Measurements from ENCODE around the gene DYNLT1. TPM values are rescaled to one million over a fixed set of nuclear protein-coding genes. Genes with fewer than 3 reads are reported as not detected.

Gene DYNLT1
- total and polyA plus RNA-seq, 12 donors = 106 to 211 (median 122) TPM

GRCh38 chr6:158591810-158592209 lies 52.7 kb downstream of the DYNLT1 start:
- Histone ChIP-seq H3K27me3 (no peaks in the 10 kb centered on the region), H3K4me3 (no peak overlapping the region), H3K4me1 (peaks cover 0 to 13% (median 0%) of the 10 kb centered on the region in 9 donors), H3K36me3 (peaks cover 0 to 100% (median 22%) of the 10 kb centered on the region in 9 donors), H3K9me3 (no peaks in the 10 kb centered on the region), H3K27ac (no peak overlapping the region)
- no peak for DNase-seq
- 88 to 91% methylated on average over 4 of the region's 4 CpGs for WGBS, 2 donors
- TF ChIP-seq, protein P1, sequence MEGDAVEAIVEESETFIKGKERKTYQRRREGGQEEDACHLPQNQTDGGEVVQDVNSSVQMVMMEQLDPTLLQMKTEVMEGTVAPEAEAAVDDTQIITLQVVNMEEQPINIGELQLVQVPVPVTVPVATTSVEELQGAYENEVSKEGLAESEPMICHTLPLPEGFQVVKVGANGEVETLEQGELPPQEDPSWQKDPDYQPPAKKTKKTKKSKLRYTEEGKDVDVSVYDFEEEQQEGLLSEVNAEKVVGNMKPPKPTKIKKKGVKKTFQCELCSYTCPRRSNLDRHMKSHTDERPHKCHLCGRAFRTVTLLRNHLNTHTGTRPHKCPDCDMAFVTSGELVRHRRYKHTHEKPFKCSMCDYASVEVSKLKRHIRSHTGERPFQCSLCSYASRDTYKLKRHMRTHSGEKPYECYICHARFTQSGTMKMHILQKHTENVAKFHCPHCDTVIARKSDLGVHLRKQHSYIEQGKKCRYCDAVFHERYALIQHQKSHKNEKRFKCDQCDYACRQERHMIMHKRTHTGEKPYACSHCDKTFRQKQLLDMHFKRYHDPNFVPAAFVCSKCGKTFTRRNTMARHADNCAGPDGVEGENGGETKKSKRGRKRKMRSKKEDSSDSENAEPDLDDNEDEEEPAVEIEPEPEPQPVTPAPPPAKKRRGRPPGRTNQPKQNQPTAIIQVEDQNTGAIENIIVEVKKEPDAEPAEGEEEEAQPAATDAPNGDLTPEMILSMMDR (IDR thresholded peaks at IDR 0.05) = no peak
- no peak for ATAC-seq
- intact Hi-C loops (cut with DNase I) = no loop called here

GRCh38 chr6:158591134-158591809 lies 53.3 kb downstream of the DYNLT1 start:
- no peak overlapping the region for H3K27ac ChIP-seq
- H3K4me1 ChIP-seq = peaks cover 0 to 13% (median 0%) of the 10 kb centered on the region in 9 donors
- peaks cover 0 to 100% (median 26%) of the 10 kb centered on the region in 9 donors for H3K36me3 ChIP-seq
- 72 to 74% methylated on average over 7 of the region's 7 CpGs for WGBS, 2 donors
- no peaks in the 10 kb centered on the region for H3K9me3 ChIP-seq
- DNase-seq (no peak), ATAC-seq (no peak)
- TF ChIP-seq, protein P1 (IDR thresholded peaks at IDR 0.05) = no peak
- H3K4me3 ChIP-seq = no peak overlapping the region
- intact Hi-C loops (cut with DNase I) = no loop called here
- H3K27me3 ChIP-seq = no peaks in the 10 kb centered on the region

DNA sequence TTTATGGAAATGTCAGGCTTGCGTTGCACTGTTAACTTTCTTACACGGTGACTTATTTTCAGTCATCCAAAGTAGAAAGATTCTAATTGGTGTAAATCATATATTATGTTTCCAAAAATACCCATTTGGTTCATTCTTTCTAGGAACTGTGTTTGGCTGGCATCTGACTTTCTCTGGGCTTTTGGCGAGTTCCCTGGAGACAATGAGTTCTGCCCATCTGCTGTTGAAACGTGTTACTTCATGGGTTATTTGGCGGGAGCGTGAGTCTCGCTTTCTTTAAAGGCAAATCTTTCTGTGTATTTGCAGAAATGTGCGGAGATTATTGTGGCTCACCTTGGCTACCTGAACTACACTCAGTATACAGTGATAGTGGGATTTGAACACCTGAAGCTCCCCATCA lies 55.2 kb downstream of the DYNLT1 start:
- TF ChIP-seq, protein P1 (IDR thresholded peaks at IDR 0.05) = no peak
- no peak overlapping the region for H3K4me3 ChIP-seq
- H3K4me1 ChIP-seq = peaks cover 0 to 13% (median 0%) of the 10 kb centered on the region in 9 donors
- H3K27ac ChIP-seq = no peak overlapping the region
- intact Hi-C loops (cut with DNase I) = no loop called here
- H3K36me3 ChIP-seq = peaks cover 0 to 100% (median 38%) of the 10 kb centered on the region in 9 donors
- DNase-seq (no peak), ATAC-seq (no peak)
- no peaks in the 10 kb centered on the region for H3K9me3 ChIP-seq
- 91 to 94% methylated on average over 8 of the region's 8 CpGs for WGBS, 2 donors
- H3K27me3 ChIP-seq = no peaks in the 10 kb centered on the region

DNA sequence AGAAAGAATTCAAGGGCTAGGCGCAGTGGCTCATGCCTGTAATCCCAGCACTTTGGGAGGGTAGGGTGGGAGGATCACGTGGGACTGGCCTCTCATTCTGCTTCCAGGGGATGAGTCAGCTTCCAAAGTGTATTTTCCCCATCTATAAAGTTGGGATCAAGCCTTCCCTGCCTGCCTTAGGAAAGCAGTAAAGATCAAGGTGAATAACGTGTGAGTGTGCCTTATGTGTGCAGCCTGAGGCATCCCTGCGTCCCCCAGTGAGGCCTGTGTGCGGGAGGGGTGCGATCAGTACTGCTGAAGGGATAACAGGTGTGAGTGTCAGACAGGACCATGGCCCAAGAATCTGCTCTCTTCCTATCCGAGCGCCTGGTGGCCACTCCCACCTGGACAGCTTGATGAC lies 57.9 kb downstream of the DYNLT1 start:
- no peak overlapping the region for H3K4me3 ChIP-seq
- peaks cover 0 to 13% (median 0%) of the 10 kb centered on the region in 9 donors for H3K4me1 ChIP-seq
- ATAC-seq (no peak), DNase-seq (no peak)
- H3K27ac ChIP-seq = no peak overlapping the region
- 98% methylated on average over 8 of the region's 8 CpGs for WGBS, 2 donors
- no peaks in the 10 kb centered on the region for H3K27me3 ChIP-seq
- peaks cover 0 to 99% (median 34%) of the 10 kb centered on the region in 9 donors for H3K36me3 ChIP-seq
- intact Hi-C loops (cut with DNase I) = no loop called here
- TF ChIP-seq, protein P1 (IDR thresholded peaks at IDR 0.05) = no peak
- no peaks in the 10 kb centered on the region for H3K9me3 ChIP-seq

Small RNA genes lying within 50 kb of the gene (microRNA-seq; reads per million reads assigned to microRNA genes)
- 0 reads per million in 2 donors for gene MIR7161

Other genes with a start within 250 kb of the DYNLT1 start
- 10 to 100 TPM in 4 of 10 donors, 1 to 10 TPM in 6; 7.3 to 13.4 (median 9.8) TPM for gene TMEM181, start 84.7 kb downstream of the DYNLT1 start, total RNA-seq
- gene TMEM181, start 84.7 kb downstream of the DYNLT1 start, polyA plus RNA-seq = 1 to 10 TPM; 5.9 to 8.9 TPM
- 10 to 100 TPM in 3 of 10 donors, 1 to 10 TPM in 7; 3.6 to 11.9 (median 8.0) TPM for gene SYTL3, start 5.3 kb upstream of the DYNLT1 start, total RNA-seq
- 1 to 10 TPM; 8.0 to 8.4 TPM for gene SYTL3, start 5.3 kb upstream of the DYNLT1 start, polyA plus RNA-seq
- gene EZR, start 174.6 kb upstream of the DYNLT1 start, total RNA-seq = 100 to 1,000 TPM; 148 to 227 (median 186) TPM
- gene EZR, start 174.6 kb upstream of the DYNLT1 start, polyA plus RNA-seq = 100 to 1,000 TPM in 1 of 2 donors, 10 to 100 TPM in 1; 90.3 to 322 TPM

All from heart right ventricle (tissue), 16 donors.